ENCODE measurements around the gene PARG.
"Not testable (repeated sequence)": the region's sequence is repeated elsewhere in the genome, so short reads cannot be mapped to it uniquely, and the experiment has no call there.

The PARG gene

DNA sequence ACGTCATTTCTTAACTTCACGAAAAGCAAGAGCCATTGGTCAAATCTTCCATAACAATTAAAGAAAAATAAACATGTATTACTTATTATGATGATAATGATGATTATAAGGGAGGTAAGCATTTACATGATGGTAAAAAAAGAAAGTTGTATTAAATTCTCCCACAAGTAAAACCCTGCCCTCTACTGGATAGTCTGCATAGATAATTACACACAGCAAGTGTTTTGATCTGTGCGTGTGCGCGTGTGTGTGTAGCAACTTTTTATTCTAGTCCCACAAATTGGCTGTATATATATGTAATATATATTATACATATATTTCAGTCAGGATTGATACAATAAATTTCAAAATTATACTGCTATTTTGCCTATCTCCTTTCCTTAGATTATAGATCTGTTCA is 51.8 kb downstream of the PARG start:
- not testable (repeated sequence) for H3K79me2 ChIP-seq (ENCODE audit: control insufficient read depth, insufficient read depth, low read length, poor library complexity); H3K14ac ChIP-seq (ENCODE audit: low read length); H3K23ac ChIP-seq (ENCODE audit: low read length); H3K79me1 ChIP-seq (ENCODE audit: low read length); DNase-seq; H4K12ac ChIP-seq (ENCODE audit: low read depth, low read length); H4K8ac ChIP-seq (ENCODE audit: low read depth, low read length); H2AK5ac ChIP-seq (ENCODE audit: low read length); H3K9me3 ChIP-seq (ENCODE audit: insufficient read depth, low read depth, low read length); H3K18ac ChIP-seq (ENCODE audit: low read length); H2AFZ ChIP-seq (ENCODE audit: insufficient read depth, low read length, poor library complexity); H2BK5ac ChIP-seq (ENCODE audit: low read depth, low read length, poor library complexity); H3K9ac ChIP-seq (ENCODE audit: low read length); H3K27ac ChIP-seq (ENCODE audit: low read depth, low read length); H3K4ac ChIP-seq (ENCODE audit: low read depth, low read length); H3K4me2 ChIP-seq (ENCODE audit: low read length); H3K36me3 ChIP-seq (ENCODE audit: control insufficient read depth in 1 of 2, insufficient read depth in 2 of 2, low read length in 2 of 2); H3K27me3 ChIP-seq (ENCODE audit: insufficient read depth, low read length); H4K91ac ChIP-seq (ENCODE audit: low read depth, low read length); H3K4me1 ChIP-seq (ENCODE audit: control insufficient read depth in 1 of 2, insufficient read depth in 2 of 2, low read length in 2 of 2); H2BK12ac ChIP-seq (ENCODE audit: low read length); H2BK120ac ChIP-seq (ENCODE audit: insufficient read depth, low read length, poor library complexity); H3K4me3 ChIP-seq (ENCODE audit: low read depth, low read length)
- WGBS (ENCODE audit: extremely low coverage, insufficient coverage, insufficient read length) = no CpG with 5 or more reads among the region's 5 CpGs

DNA sequence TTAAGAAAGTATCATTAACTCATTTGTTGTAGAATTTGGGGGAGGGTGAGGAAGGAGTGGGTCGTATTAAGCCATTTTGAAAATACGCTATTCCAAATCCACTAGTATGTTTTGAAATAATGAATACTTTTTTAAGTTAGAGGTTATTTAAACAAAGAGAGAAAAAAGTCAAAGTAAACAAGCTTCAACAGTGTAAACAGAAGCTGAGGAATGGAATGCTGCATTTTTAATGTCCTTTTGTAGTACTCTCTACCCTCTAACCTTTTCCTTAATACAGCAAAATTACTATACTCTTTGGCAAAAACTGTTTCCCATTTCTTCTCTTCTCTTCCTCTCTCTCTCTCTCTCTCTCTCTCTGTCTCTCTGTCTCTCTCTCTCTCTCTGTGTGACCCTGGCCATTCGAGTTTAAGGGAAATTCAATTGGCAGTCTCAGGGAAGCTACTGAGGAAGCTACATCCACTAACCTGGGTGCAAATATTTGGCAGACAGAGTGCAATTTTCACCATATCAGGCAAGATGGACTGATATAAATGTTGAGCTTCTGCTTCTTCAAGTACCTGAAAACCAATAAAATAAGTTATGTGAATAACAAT is 57.0 kb downstream of the PARG start:
- not testable (repeated sequence) for H3K18ac ChIP-seq (ENCODE audit: low read length); H4K91ac ChIP-seq (ENCODE audit: low read depth, low read length); H3K79me1 ChIP-seq (ENCODE audit: low read length); H3K14ac ChIP-seq (ENCODE audit: low read length); DNase-seq; H2AK5ac ChIP-seq (ENCODE audit: low read length); H2BK120ac ChIP-seq (ENCODE audit: insufficient read depth, low read length, poor library complexity); H3K9me3 ChIP-seq (ENCODE audit: insufficient read depth, low read depth, low read length); H3K4me2 ChIP-seq (ENCODE audit: low read length); H3K4ac ChIP-seq (ENCODE audit: low read depth, low read length); H3K27ac ChIP-seq (ENCODE audit: low read depth, low read length); H4K8ac ChIP-seq (ENCODE audit: low read depth, low read length); H2AFZ ChIP-seq (ENCODE audit: insufficient read depth, low read length, poor library complexity); H3K4me3 ChIP-seq (ENCODE audit: low read depth, low read length); H2BK12ac ChIP-seq (ENCODE audit: low read length); H3K23ac ChIP-seq (ENCODE audit: low read length); H3K9ac ChIP-seq (ENCODE audit: low read length); H3K79me2 ChIP-seq (ENCODE audit: control insufficient read depth, insufficient read depth, low read length, poor library complexity); H3K4me1 ChIP-seq (ENCODE audit: control insufficient read depth in 1 of 2, insufficient read depth in 2 of 2, low read length in 2 of 2); H2BK5ac ChIP-seq (ENCODE audit: low read depth, low read length, poor library complexity); H3K27me3 ChIP-seq (ENCODE audit: insufficient read depth, low read length); H4K12ac ChIP-seq (ENCODE audit: low read depth, low read length); H3K36me3 ChIP-seq (ENCODE audit: control insufficient read depth in 1 of 2, insufficient read depth in 2 of 2, low read length in 2 of 2)
- no CpG with 5 or more reads among the region's 3 CpGs for WGBS (ENCODE audit: extremely low coverage, insufficient coverage, insufficient read length)

GRCh38 chr10:49883852-49884251 is 58.0 kb downstream of the PARG start:
- WGBS (ENCODE audit: extremely low coverage, insufficient coverage, insufficient read length) = no CpG with 5 or more reads among the region's 3 CpGs
- H3K79me2 ChIP-seq (ENCODE audit: control insufficient read depth, insufficient read depth, low read length, poor library complexity); H3K27ac ChIP-seq (ENCODE audit: low read depth, low read length); H3K9ac ChIP-seq (ENCODE audit: low read length); H3K23ac ChIP-seq (ENCODE audit: low read length); H3K18ac ChIP-seq (ENCODE audit: low read length); H2AK5ac ChIP-seq (ENCODE audit: low read length); H3K79me1 ChIP-seq (ENCODE audit: low read length); H3K36me3 ChIP-seq (ENCODE audit: control insufficient read depth in 1 of 2, insufficient read depth in 2 of 2, low read length in 2 of 2); H3K4me3 ChIP-seq (ENCODE audit: low read depth, low read length); H2BK12ac ChIP-seq (ENCODE audit: low read length); H4K8ac ChIP-seq (ENCODE audit: low read depth, low read length); H4K91ac ChIP-seq (ENCODE audit: low read depth, low read length); H2AFZ ChIP-seq (ENCODE audit: insufficient read depth, low read length, poor library complexity); H3K9me3 ChIP-seq (ENCODE audit: insufficient read depth, low read depth, low read length); H3K4me1 ChIP-seq (ENCODE audit: control insufficient read depth in 1 of 2, insufficient read depth in 2 of 2, low read length in 2 of 2); H3K14ac ChIP-seq (ENCODE audit: low read length); H2BK120ac ChIP-seq (ENCODE audit: insufficient read depth, low read length, poor library complexity); DNase-seq; H3K4ac ChIP-seq (ENCODE audit: low read depth, low read length); H2BK5ac ChIP-seq (ENCODE audit: low read depth, low read length, poor library complexity); H3K27me3 ChIP-seq (ENCODE audit: insufficient read depth, low read length); H4K12ac ChIP-seq (ENCODE audit: low read depth, low read length); H3K4me2 ChIP-seq (ENCODE audit: low read length): not testable (repeated sequence)

GRCh38 chr10:49882327-49882726 is 59.5 kb downstream of the PARG start:
- not testable (repeated sequence) for H3K9me3 ChIP-seq (ENCODE audit: insufficient read depth, low read depth, low read length); H2AK5ac ChIP-seq (ENCODE audit: low read length); H3K4me3 ChIP-seq (ENCODE audit: low read depth, low read length); H3K4ac ChIP-seq (ENCODE audit: low read depth, low read length); H3K27me3 ChIP-seq (ENCODE audit: insufficient read depth, low read length); H2BK120ac ChIP-seq (ENCODE audit: insufficient read depth, low read length, poor library complexity); H3K9ac ChIP-seq (ENCODE audit: low read length); H3K14ac ChIP-seq (ENCODE audit: low read length); DNase-seq; H3K23ac ChIP-seq (ENCODE audit: low read length); H3K27ac ChIP-seq (ENCODE audit: low read depth, low read length); H2BK5ac ChIP-seq (ENCODE audit: low read depth, low read length, poor library complexity); H2BK12ac ChIP-seq (ENCODE audit: low read length); H4K91ac ChIP-seq (ENCODE audit: low read depth, low read length); H3K4me2 ChIP-seq (ENCODE audit: low read length); H3K79me1 ChIP-seq (ENCODE audit: low read length); H4K8ac ChIP-seq (ENCODE audit: low read depth, low read length); H3K36me3 ChIP-seq (ENCODE audit: control insufficient read depth in 1 of 2, insufficient read depth in 2 of 2, low read length in 2 of 2); H3K4me1 ChIP-seq (ENCODE audit: control insufficient read depth in 1 of 2, insufficient read depth in 2 of 2, low read length in 2 of 2); H4K12ac ChIP-seq (ENCODE audit: low read depth, low read length); H3K79me2 ChIP-seq (ENCODE audit: control insufficient read depth, insufficient read depth, low read length, poor library complexity); H2AFZ ChIP-seq (ENCODE audit: insufficient read depth, low read length, poor library complexity); H3K18ac ChIP-seq (ENCODE audit: low read length)
- WGBS (ENCODE audit: extremely low coverage, insufficient coverage, insufficient read length) = no CpG with 5 or more reads among the region's 3 CpGs

Measured in trophoblast cell (in vitro differentiated cells and primary cell).